Endothelial cell of umbilical vein (primary cell): ENCODE measurements around the gene NFKB2. TPM values are rescaled to one million over a fixed set of nuclear protein-coding genes. Genes with fewer than 3 reads are reported as not detected.

ENCODE experiments used
- BruUV-seq: library from RNA; stranded (reverse); fragments of 400-500 nt; replicated peaks from 2 replicates; lab custom pipeline; 2021; lab: Mats Ljungman, UMichigan
- CTCF ChIA-PET: fragments of 300-600, 350-600 bp; sonication (Branson Sonifier 250); formaldehyde crosslinking; loops from one replicate; lab custom pipeline; 2021; ENCODE audit warnings: antibody characterized with exemption, inconsistent platforms; lab: Charles Lee
- POLR2A ChIA-PET: fragments of 300-600, 350-600 bp; sonication (Branson Sonifier 250); formaldehyde crosslinking; loops from one replicate; lab custom pipeline; 2021; ENCODE audit warnings: antibody characterized with exemption, inconsistent platforms; lab: Charles Lee
- DNase-seq: peaks from one replicate; pipeline ENCODE4 v3.0.0-alpha.2; 2011; ENCODE audit warnings: low read depth, low spot score
- FAIRE-seq: peaks from 2 replicates; lab custom pipeline; 2011; peaks lifted over from hg19 to GRCh38; lab: Jason Lieb, UNC
- H2AFZ ChIP-seq: 2 replicates; pipeline ENCODE4 v1.6.0; 2012; ENCODE audit warnings: low read depth, low read length, control low read depth, inconsistent platforms
- H3K27ac ChIP-seq: 2 replicates; pipeline ENCODE4 v1.5.1; 2011; ENCODE audit warnings: low read depth, mild to moderate bottlenecking, control low read depth, low read length, moderate library complexity; ENCODE audit not compliant: insufficient read depth
- H3K27me3 ChIP-seq, 2 experiments: 2 replicates each; pipeline versions ENCODE4 v1.6.0 to v1.6.1; 2011; ENCODE audit warnings: low read length in 2 of 2, mixed read lengths in 1 of 2; ENCODE audit not compliant: control insufficient read depth in 2 of 2, insufficient read depth in 2 of 2
- H3K36me3 ChIP-seq, 2 experiments: 2 replicates in 1 of 2; 3 replicates in 1 of 2; pipeline ENCODE4 v1.5.1; 2011; ENCODE audit warnings: low read length in 2 of 2, mild to moderate bottlenecking in 1 of 2, moderate library complexity in 1 of 2; ENCODE audit not compliant: control insufficient read depth in 2 of 2, insufficient read depth in 2 of 2; ENCODE audit errors: extremely low read depth in 1 of 2
- H3K4me1 ChIP-seq: 3 replicates; pipeline ENCODE4 v1.5.1; 2011; ENCODE audit warnings: mild to moderate bottlenecking, low read length; ENCODE audit not compliant: control insufficient read depth, insufficient read depth; ENCODE audit errors: extremely low read depth
- H3K4me2 ChIP-seq: 2 replicates; pipeline ENCODE4 v1.6.1; 2011; ENCODE audit warnings: low read length, control low read depth, mixed read lengths; ENCODE audit not compliant: insufficient read depth
- H3K4me3 ChIP-seq, 3 experiments: fragments of 200-600 bp in 1 of 3; sonication (generic), shearing (Covaris generic) in 1 of 3; replicated peaks in 1 of 3; 2 replicates each; pipeline ENCODE4 v1.5.1; 2011 to 2016; ENCODE audit warnings: control low read depth in 3 of 3, low read length in 3 of 3, mild to moderate bottlenecking in 2 of 3, inconsistent platforms in 1 of 3, low read depth in 1 of 3, moderate library complexity in 1 of 3; ENCODE audit not compliant: insufficient read depth in 1 of 3
- H3K79me2 ChIP-seq: 2 replicates; pipeline ENCODE4 v1.6.0; 2012; ENCODE audit warnings: low read length, inconsistent platforms; ENCODE audit not compliant: control insufficient read depth, insufficient read depth
- H3K9ac ChIP-seq: replicated peaks from 2 replicates; pipeline ENCODE3; 2011; ENCODE audit warnings: low read length, control low read depth; ENCODE audit not compliant: insufficient read depth; ENCODE audit errors: extremely low read depth
- H3K9me1 ChIP-seq: replicated peaks from 3 replicates; pipeline ENCODE4 v1.6.0; 2011; ENCODE audit warnings: mild to moderate bottlenecking, low read length; ENCODE audit not compliant: control insufficient read depth, insufficient read depth; ENCODE audit errors: extremely low read depth
- H3K9me3 ChIP-seq: replicated peaks from 2 replicates; pipeline ENCODE4 v1.5.1; 2012; ENCODE audit warnings: low read length, inconsistent platforms; ENCODE audit not compliant: control insufficient read depth, insufficient read depth
- H4K20me1 ChIP-seq: replicated peaks from 2 replicates; pipeline ENCODE3; 2011; ENCODE audit warnings: mild to moderate bottlenecking, low read length; ENCODE audit not compliant: control insufficient read depth, insufficient read depth; ENCODE audit errors: extremely low read depth
- CTCF ChIP-seq, 2 donors: IDR thresholded peaks; 1 replicate in 1 of 2; 2 replicates in 1 of 2; pipeline ENCODE4 v1.5.1; 2011; ENCODE audit warnings: low read length in 2 of 2, mild to moderate bottlenecking in 2 of 2, moderate library complexity in 2 of 2, control low read depth in 1 of 2, inconsistent platforms in 1 of 2, low read depth in 1 of 2; ENCODE audit not compliant: insufficient read depth in 1 of 2; ENCODE audit errors: extremely low read depth in 1 of 2
- EZH2 ChIP-seq: IDR thresholded peaks from 2 replicates; pipeline ENCODE4 v1.6.1; 2012; ENCODE audit warnings: borderline replicate concordance, low read depth, mild to moderate bottlenecking, moderate library complexity, low read length, inconsistent platforms; ENCODE audit not compliant: severe bottlenecking
- FOS ChIP-seq: IDR thresholded peaks from 2 replicates; pipeline ENCODE4 v1.6.1; 2011; ENCODE audit warnings: mild to moderate bottlenecking, low read length, moderate library complexity, borderline replicate concordance; ENCODE audit not compliant: insufficient read depth
- GATA2 ChIP-seq: IDR thresholded peaks from 2 replicates; pipeline ENCODE4 v1.7.0; 2011; ENCODE audit warnings: low read depth, mild to moderate bottlenecking, moderate library complexity, mixed read lengths, low read length; ENCODE audit not compliant: insufficient read length, insufficient read depth
- MAX ChIP-seq: IDR thresholded peaks from 2 replicates; pipeline ENCODE4 v1.6.1; 2011; ENCODE audit not compliant: insufficient read depth, insufficient read length
- MYC ChIP-seq: IDR thresholded peaks from one replicate; pipeline ENCODE4 v1.6.1; 2011; ENCODE audit warnings: mild to moderate bottlenecking, low read depth, low read length
- POLR2A ChIP-seq: IDR thresholded peaks from 2 replicates; pipeline ENCODE4 v1.6.1; 2012; ENCODE audit warnings: low read depth, mild to moderate bottlenecking, control low read depth, low read length
- POLR2AphosphoS5 ChIP-seq: IDR thresholded peaks from 2 replicates; pipeline ENCODE4 v1.6.1; 2012; ENCODE audit warnings: low read depth, mild to moderate bottlenecking, control low read depth, low read length, moderate library complexity; ENCODE audit not compliant: insufficient read depth
- dilution Hi-C: fragments of 300-500 bp; cut with MboI; formaldehyde crosslinking; loops from one replicate; pipeline ENCODE4 v1.15.0; 2019; ENCODE audit warnings: low sequenced_read_pairs; ENCODE audit not compliant: extremely low pct_ligation_motif_present
- intact Hi-C: fragments of 100-400 bp; cut with micrococcal nuclease; formaldehyde crosslinking; loops from one replicate; pipeline ENCODE4 v1.10.0; 2022
- polyA plus RNA-seq, 4 experiments: library from polyadenylated mRNA; depleted of rRNA in 3 of 4; stranded (reverse) in 3 of 4; unstranded in 1 of 4; fragments of >200 nt; gene quantifications; 2 replicates each; pipeline versions ENCODE4 v1.2.1 to v1.2.3, GENCODE V29; 2011 to 2012; ENCODE audit warnings: missing spikeins in 1 of 4
- total RNA-seq: library from RNA; stranded (reverse); gene quantifications from 2 replicates; pipeline ENCODE4 v1.2.3, GENCODE V29; 2021

The NFKB2 gene
- total and polyA plus RNA-seq, 2 donors (not counting 3 experiments of a cell fraction or from before 2014, with no cell fraction given) = 21.0 to 25.6 TPM

GRCh38 chr10:102376901-102377300 lies 18.6 kb upstream of the NFKB2 start:
- H3K79me2 ChIP-seq = no peaks in the 10 kb centered on the region
- CTCF ChIA-PET = no interaction called here
- dilution Hi-C loops = no loop called here

GRCh38 chr10:102379383-102379782 lies 16.1 kb upstream of the NFKB2 start:
- H3K27ac ChIP-seq = no peak overlapping the region
- CTCF ChIA-PET = interaction anchor here (2.6 kb wide), 1 partner anchor 149 kb away, joined by 12 read pairs; no protein-coding TSS in a partner anchor
- BruUV-seq = no TSS peak
- no peaks in the 10 kb centered on the region for H4K20me1 ChIP-seq
- no peak overlapping the region for H3K9ac ChIP-seq
- no peaks in the 10 kb centered on the region for H3K9me1 ChIP-seq
- no peaks in the 10 kb centered on the region for H3K27me3 ChIP-seq
- no peak overlapping the region for H3K4me2 ChIP-seq
- intact Hi-C loops (no loop called here), dilution Hi-C loops (no loop called here)
- H3K4me3 ChIP-seq = no peak overlapping the region
- FAIRE-seq = no peak
- no peaks in the 10 kb centered on the region for H3K4me1 ChIP-seq
- POLR2A ChIA-PET = no interaction called here
- no peaks in the 10 kb centered on the region for H3K79me2 ChIP-seq
- no peak for DNase-seq
- TF ChIP-seq MYC (no peak), POLR2A (no peak), MAX (no peak), GATA2 (no peak), POLR2AphosphoS5 (no peak), CTCF (IDR thresholded peaks at IDR 0.05; ENCODE audit: extremely low read depth in 1 of 2, insufficient read depth in 1 of 2, low read depth in 1 of 2, low read length in 2 of 2) (no peak)
- no peak overlapping the region for H2AFZ ChIP-seq
- H3K36me3 ChIP-seq = peaks cover 14 to 44% of the 10 kb centered on the region in 2 experiments
- no peaks in the 10 kb centered on the region for H3K9me3 ChIP-seq

More at GRCh38 chr10:102376901-102377300, 18.6 kb upstream of the NFKB2 start:
- Histone ChIP-seq H3K36me3 (peaks cover 11 to 39% of the 10 kb centered on the region in 2 experiments), H3K4me1 (no peaks in the 10 kb centered on the region), H3K9me1 (no peaks in the 10 kb centered on the region), H3K9ac (no peak overlapping the region), H2AFZ (no peak overlapping the region), H3K4me3 (no peak overlapping the region), H3K9me3 (no peaks in the 10 kb centered on the region), H3K27me3 (no peaks in the 10 kb centered on the region), H4K20me1 (no peaks in the 10 kb centered on the region), H3K4me2 (no peak overlapping the region), H3K27ac (no peak overlapping the region)
- intact Hi-C loops = no loop called here
- POLR2A ChIA-PET = no interaction called here
- FAIRE-seq (no peak), DNase-seq (no peak)
- TF ChIP-seq FOS = no peak
- TF ChIP-seq EZH2 = no peak
- no peak for TF ChIP-seq GATA2
- no peak for TF ChIP-seq MAX
- TF ChIP-seq POLR2AphosphoS5 = no peak
- no TSS peak for BruUV-seq
